Lower lobe of right lung (tissue), 2 donors: ENCODE results near the gene PRUNE2. TPM values are rescaled to one million over a fixed set of nuclear protein-coding genes. Genes with fewer than 3 reads are reported as not detected.

Source experiments
- ATAC-seq, 2 donors: fragments of 200-7000 bp; cut with Tn5 transposase; one replicate each; pipeline ENCODE4 v1.9.1; 2020 to 2022; ENCODE audit warnings: mild to moderate bottlenecking in 2 of 2, moderate library complexity in 2 of 2
- DNase-seq: peaks from one replicate; pipeline ENCODE4 v3.0.0-alpha.2; 2020
- H3K27ac ChIP-seq: fragments of 200-600 bp; one replicate; pipeline ENCODE4 v1.8.0; 2022
- H3K27me3 ChIP-seq: fragments of 200-600 bp; one replicate; pipeline ENCODE4 v1.8.0; 2022; ENCODE audit warnings: low read depth
- H3K36me3 ChIP-seq: fragments of 200-600 bp; one replicate; pipeline ENCODE4 v1.8.0; 2022; ENCODE audit warnings: mild to moderate bottlenecking
- H3K4me1 ChIP-seq: fragments of 200-600 bp; one replicate; pipeline ENCODE4 v1.8.0; 2022
- H3K4me3 ChIP-seq: fragments of 200-600 bp; one replicate; pipeline ENCODE4 v1.8.0; 2022; ENCODE audit warnings: mild to moderate bottlenecking
- H3K9me3 ChIP-seq: fragments of 200-600 bp; one replicate; pipeline ENCODE4 v1.8.0; 2022
- CTCF ChIP-seq: fragments of 200-600 bp; IDR thresholded peaks from one replicate; pipeline ENCODE4 v1.8.0; 2022; ENCODE audit warnings: antibody characterized with exemption, mild to moderate bottlenecking
- intact Hi-C: fragments of 100-400 bp; cut with DNase I; formaldehyde crosslinking; loops from one replicate; pipeline ENCODE4 v1.11.0; 2022
- total RNA-seq: library from RNA; stranded (reverse); fragmentation: NEBNext Ultra II Directional; extraction: Animal tissue kit (Norgen Biotek cat#: 25700); gene quantifications from one replicate; pipeline ENCODE4 v1.2.1, GENCODE V29; 2021
- donor health status: DM: no; HTN: yes; CAD: no; lungs with severe emphysema.

The PRUNE2 gene
- total RNA-seq, 1 donor from 2014 or later: 13.6 TPM

DNA sequence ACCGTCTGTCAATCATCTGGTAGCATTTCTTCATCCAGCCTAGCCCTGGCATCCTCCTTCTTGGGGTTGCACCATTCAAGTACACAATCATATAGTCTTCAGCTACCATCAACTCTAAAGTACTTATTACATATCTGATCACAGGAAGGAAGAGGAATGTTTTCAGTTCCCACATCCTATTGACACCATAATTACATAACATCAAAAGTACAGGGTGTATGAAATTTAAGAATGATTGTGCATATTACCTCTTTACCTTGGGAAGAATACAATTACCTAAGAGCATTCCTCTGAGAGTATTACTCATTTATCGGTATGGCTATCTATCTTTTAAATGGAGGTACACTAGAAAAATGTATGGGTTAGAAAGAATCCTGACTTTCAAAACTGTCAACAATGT, 268.5 kb downstream of the PRUNE2 start:
- ATAC-seq (no peak), DNase-seq (no peak)
- no peak for TF ChIP-seq CTCF
- H3K4me1 ChIP-seq: no peaks in the 10 kb centered on the region
- intact Hi-C loops: no loop called here
- H3K36me3 ChIP-seq: no peaks in the 10 kb centered on the region
- no peaks in the 10 kb centered on the region for H3K27me3 ChIP-seq
- H3K27ac ChIP-seq: no peak overlapping the region
- H3K9me3 ChIP-seq: no peaks in the 10 kb centered on the region
- no peak overlapping the region for H3K4me3 ChIP-seq

- H3K36me3 ChIP-seq: no peaks in the 10 kb centered on the region
Measured at GRCh38 chr9:76634356-76635054, 271.4 kb downstream of the PRUNE2 start.

GRCh38 chr9:76630916-76631315, 275.0 kb downstream of the PRUNE2 start:
- DNase-seq (no peak), ATAC-seq (no peak)
- TF ChIP-seq CTCF: no peak
- Histone ChIP-seq H3K36me3 (no peaks in the 10 kb centered on the region), H3K4me3 (no peak overlapping the region), H3K4me1 (no peaks in the 10 kb centered on the region), H3K27ac (no peak overlapping the region), H3K27me3 (no peaks in the 10 kb centered on the region), H3K9me3 (no peaks in the 10 kb centered on the region)
- intact Hi-C loops: no loop called here

More at GRCh38 chr9:76634356-76635054, 271.4 kb downstream of the PRUNE2 start:
- no peak overlapping the region for H3K27ac ChIP-seq
- DNase-seq (no peak), ATAC-seq (peak in 1 of 2 donors; percentile 46)
- H3K4me3 ChIP-seq: no peak overlapping the region
- H3K4me1 ChIP-seq: no peaks in the 10 kb centered on the region
- no peaks in the 10 kb centered on the region for H3K27me3 ChIP-seq
- H3K9me3 ChIP-seq: no peaks in the 10 kb centered on the region
- TF ChIP-seq CTCF: no peak
- intact Hi-C loops: no loop called here

DNA sequence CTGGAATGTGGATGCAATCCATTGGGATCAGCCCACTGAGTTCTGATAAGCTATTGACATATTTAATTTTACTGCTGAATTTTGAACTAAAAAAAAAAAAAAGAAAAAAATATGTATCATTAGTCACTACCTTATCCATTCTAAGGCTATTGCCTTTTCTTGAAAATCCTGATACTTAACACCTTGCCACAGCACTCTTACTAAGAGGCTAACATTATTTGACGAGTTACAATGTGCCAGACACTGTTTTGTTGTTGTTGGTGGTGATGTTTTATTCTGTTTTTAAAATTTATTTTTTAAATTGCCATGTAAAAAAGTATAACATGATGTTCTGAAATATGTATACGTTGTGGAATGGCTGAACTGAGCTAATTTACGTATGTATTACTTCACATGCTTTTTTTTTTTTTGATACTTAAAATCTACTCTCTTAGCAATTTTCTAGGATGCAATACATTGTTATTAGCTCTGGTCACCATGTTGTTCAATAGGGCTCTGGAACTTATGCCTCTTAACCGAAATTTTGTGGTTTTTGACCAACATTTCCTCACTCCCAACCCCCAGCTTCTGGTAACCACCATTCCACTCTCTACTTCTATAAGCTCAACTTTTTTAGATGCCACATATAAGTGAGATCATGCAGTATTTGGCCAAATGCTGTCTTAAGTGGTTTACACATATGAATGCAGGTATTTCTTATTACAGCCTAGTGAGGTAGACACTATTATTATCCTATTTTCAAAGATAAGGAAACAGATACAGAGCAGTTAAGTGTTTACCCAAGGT, 276.5 kb downstream of the PRUNE2 start:
- Histone ChIP-seq H3K4me3 (no peak overlapping the region), H3K4me1 (no peaks in the 10 kb centered on the region), H3K27ac (no peak overlapping the region), H3K9me3 (no peaks in the 10 kb centered on the region), H3K36me3 (no peaks in the 10 kb centered on the region), H3K27me3 (no peaks in the 10 kb centered on the region)
- DNase-seq (no peak), ATAC-seq (no peak)
- TF ChIP-seq CTCF: no peak
- intact Hi-C loops: no loop called here

- Histone ChIP-seq H3K27me3 (no peaks in the 10 kb centered on the region), H3K9me3 (no peaks in the 10 kb centered on the region), H3K27ac (no peak overlapping the region), H3K4me1 (no peaks in the 10 kb centered on the region), H3K4me3 (no peak overlapping the region), H3K36me3 (no peaks in the 10 kb centered on the region)
- DNase-seq (no peak), ATAC-seq (no peak)
- TF ChIP-seq CTCF: no peak
- intact Hi-C loops: no loop called here
Measured at GRCh38 chr9:76628155-76628554, 277.8 kb downstream of the PRUNE2 start.
